AML-193 (cell line): ENCODE measurements around the gene TLE3.
"Not testable (repeated sequence)": the region's sequence is repeated elsewhere in the genome, so short reads cannot be mapped to it uniquely, and the experiment has no call there.

ENCODE experiments used
- DNase-seq, 2 experiments: peaks; one replicate each; lab custom pipeline; 2025; lab: John Stamatoyannopoulos, UW

Gene TLE3

DNA sequence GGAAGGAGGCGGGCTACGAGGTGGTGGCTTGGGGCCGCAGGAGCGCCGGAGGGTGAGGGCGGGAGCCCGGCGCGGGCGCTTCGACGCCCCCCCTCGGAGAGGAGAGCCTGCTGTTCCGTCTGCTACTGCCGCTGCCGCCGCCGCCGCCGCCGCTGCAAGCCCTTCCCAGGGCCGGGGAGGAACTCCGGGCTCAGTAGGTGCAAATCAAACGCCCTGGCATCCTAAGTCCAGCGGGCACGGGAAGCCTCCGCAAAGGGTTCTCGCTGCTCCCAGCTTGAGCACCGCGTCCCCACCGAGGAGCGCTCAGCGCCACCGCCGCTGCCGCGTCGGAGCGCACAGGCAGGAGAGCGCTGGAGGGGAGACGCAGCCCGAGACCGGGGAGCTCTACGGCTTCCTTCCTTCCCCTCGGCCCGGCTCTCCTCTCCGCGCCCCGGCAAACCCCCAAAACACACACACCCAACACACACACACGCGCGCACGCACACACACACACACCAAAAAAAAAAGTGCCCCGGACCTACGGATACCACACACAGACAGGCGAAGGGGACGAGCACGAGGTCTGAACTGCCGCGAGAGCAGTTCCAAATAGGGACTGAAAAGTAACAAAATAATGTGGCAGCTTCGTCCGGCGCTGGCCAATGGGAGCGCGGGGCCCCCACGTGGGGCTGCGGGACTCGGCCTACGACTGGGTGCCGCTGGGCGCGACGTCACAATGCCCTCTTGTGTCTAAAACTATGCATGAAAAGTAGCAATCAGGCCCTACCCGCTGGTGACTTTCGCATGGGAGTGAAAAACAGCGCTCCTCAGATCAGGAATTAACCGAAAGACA is at the start of gene TLE3:
Gene TLE3, minus strand, starts transcription at position 597 of the 832 bp plus-strand sequence. CDS start 1,119 bp downstream, outside the sequence.
- DNase-seq = peak; percentile 95 to 96

DNA sequence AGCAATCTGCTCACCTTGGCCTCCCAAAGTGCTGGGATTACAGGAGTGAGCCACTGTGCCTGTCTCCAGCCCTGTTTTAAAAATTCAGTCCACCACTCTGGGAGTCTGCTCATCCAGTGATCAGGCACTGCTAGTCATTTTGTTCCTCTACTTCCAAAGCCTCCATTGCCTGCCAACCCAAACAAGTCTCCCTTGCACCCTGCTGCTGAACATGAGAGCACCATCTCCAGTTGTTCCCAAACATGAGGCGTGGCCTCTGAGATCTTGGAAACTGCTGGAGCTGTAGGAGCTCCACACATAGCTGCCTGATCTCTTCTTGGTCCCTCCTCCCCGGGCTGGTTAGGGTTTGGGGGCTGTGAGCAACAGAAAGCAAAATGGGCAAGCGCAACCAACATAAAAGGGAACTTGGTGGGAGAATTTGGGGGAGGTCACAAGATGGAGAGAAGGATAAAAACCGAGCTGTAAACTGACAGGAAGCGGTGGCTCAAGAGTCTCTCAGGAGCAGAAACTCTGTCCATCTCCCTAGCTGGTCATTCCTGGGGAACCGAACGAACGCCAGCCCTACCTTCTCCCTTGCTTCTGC is 49.6 kb upstream of the TLE3 start:
- peak; percentile 5 to 7 for DNase-seq

- DNase-seq = no peak
Observed at GRCh38 chr15:70146771-70147170, 49.1 kb upstream of the TLE3 start.

DNA sequence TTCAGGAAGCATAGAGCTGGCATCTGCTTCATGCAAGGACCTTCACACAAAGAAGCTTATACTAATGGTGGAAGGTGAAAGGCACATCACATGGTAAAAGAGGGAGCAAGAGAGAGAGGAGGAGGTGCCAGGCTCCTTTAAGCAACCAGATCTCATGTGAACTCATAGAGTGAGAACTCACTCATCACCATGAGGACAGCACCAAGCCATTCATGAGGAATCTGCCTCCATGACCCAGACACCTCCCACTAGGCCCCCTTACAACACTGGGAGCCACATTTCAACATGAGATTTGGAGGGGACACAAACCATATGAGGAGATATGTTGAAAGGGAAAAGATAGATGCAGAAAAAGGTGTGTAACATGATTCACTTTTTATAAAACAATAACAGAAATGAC is 48.4 kb upstream of the TLE3 start:
- DNase-seq = no peak

GRCh38 chr15:70145261-70145660 is 47.5 kb upstream of the TLE3 start:
- no peak for DNase-seq

DNA sequence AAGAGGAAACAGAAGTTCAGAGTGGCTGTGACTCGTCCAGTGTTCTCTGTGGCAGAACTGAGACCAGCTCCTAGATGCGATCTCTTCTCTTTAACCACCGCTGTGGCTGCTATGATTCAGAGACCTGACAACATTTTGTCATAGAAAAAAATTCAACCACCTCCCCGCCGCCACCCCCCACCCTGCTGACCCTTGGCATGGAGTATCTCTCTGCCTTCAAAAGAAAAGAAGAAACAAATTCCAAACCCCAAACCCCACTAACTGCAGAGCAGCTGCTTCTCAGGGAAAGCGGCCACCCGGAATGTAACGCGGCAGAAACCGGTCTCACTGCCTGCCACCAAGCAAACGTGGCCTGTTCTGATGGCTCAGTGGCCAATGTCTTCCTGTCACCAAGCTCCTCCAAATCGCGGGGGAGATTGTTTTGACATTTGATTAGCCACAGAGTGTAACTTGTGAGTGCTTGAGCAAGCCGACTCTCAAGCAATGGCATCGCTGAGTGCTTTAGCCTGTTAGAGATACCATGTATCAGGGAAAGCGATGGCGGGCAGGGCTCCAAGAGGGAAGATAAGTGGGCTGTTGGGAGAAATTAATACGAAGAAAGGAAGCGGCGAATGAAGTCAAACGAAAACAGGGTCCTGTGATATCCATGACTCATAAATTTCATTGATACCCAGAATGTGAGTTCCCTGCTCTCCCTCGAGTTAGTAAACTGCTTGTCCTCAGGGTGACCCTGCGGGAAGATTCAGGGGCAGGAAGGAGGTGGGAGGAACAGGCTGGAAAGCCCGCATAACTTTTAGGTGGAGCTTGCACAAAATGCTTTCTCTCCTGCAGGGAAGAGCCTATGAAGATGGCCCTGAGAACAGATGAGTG is 44.8 kb upstream of the TLE3 start:
- peak; percentile 33 to 34 for DNase-seq

- no peak for DNase-seq
Observed at GRCh38 chr15:70142072-70142321, 44.3 kb upstream of the TLE3 start.

DNA sequence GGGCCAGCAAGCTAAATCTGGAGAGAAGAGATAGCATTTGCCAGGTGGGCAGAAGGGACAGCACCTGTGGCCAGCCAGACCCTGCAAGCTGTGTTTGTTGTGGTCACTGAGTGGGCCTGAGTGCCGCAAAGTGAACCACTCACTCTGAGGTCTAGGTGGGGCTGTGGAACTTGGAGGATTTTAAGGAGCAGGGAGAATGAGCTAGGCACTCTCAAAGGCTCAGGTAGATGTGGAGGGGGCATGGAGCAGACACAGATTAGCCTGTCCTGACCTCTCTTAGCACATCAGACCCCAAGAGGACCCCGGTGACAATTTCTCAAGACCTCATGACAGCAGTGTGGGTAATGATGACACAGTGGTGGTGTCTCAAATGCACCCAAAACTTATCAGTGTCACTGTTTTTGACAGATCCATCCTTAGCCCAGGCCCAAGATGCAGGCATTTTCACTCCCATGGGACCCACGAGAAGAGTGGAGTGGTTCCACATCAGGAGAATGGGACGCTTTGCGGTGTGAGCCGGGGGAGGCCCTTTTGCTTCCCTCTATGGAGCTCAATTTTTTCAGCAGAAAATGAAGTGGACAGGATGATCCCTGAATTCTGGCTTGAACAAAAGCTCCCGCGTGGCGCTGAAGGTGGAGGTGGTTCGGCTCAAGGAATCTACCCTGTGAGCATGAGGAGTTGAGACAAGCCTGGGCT is 43.8 kb upstream of the TLE3 start:
- DNase-seq = no peak

GRCh38 chr15:70140543-70141375 is 43.0 kb upstream of the TLE3 start:
- peak; percentile 9 to 19 for DNase-seq

- no peak for DNase-seq
Observed at GRCh38 chr15:70140025-70140542, 42.4 kb upstream of the TLE3 start.

DNA sequence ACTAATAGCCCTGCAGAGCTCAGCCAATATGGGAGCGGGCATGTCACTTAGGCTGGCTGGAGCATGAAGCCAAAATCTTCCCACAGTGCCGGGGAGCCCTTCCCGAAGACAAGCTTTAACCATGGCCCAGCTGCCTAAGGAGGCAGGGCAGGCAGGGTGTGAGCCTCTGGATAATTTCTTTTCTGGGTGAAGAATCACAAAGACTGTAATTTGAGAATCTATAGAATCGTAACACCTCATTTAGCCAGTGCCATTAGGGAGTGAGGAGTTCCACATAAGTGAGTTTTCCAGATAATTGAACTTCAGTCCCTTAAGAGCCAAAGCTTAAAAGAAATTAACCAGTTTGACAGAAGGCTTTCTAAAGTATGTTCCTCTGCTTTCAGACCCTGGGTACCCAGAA is 40.2 kb upstream of the TLE3 start:
- DNase-seq = no peak

- not testable (repeated sequence) for DNase-seq
Observed at GRCh38 chr15:70137021-70137420, 39.3 kb upstream of the TLE3 start.

DNA sequence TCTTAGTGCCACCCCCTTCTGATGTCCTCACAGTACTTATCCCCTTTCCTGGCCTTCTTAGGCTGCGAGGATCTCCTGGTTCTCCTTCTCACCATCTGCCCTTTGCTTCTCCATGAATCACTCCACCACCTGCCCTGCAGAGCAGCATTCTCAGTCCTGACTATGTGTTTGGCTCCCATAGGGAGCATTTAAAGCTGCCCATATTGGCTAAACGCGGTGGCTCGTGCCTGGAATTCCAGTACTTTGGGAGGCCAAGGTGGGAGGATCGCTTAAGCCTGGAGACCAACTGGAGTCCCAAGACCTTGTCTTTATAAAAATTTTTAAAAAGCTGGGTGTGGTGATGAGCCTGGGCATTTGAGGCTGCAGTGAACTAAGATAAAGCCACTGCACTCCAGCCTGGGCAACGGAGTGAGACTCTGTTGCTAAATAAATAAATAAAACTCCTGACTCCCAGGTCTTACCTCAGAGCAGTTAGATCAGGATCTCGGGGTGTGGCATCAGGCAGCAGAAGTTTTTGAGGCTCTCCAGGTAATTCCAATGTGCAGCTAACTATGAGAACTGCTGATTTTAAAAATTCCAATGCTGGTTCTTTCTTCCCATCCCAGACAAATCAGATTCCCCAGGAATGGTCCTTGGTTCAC is 36.2 kb upstream of the TLE3 start:
- no peak for DNase-seq

DNA sequence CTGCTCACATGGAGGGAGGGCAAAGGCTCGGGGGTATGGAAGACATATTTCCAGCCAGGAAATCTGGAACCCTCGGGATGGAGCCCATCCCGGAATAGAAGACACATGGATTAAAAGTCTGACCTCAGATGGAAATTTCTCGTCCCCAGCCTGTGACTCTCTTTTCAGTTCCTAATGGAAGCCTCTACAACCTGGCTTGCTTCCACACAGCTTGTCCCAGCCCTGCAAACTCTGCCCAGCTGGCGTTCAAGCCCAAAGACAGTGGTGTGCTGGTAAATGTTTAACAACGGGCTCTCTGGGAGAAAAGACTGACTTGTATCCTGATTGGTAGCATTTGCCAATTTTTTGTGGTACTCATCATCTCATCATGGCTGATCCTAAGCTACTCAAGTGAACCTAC is 35.6 kb upstream of the TLE3 start:
- DNase-seq = no peak

DNA sequence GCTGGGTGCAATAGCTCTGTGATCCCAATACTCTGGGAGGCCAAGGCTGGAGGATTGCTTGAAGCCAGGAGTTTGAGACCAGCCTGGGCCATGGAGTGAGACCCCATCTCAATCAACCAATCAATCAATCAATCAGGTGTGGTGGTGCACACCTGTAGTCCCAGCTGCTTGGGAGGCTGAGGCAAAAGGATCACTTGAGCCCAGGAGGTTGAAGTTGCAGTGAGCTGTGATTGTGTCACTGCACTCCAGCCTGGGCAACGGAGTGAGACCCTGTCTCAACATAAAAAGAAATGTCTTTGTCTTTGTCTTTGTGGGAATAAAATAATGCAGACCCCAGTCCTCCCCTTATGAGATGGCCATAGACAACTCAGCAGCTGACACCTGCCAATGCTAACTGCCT is 34.9 kb upstream of the TLE3 start:
- no peak for DNase-seq

DNA sequence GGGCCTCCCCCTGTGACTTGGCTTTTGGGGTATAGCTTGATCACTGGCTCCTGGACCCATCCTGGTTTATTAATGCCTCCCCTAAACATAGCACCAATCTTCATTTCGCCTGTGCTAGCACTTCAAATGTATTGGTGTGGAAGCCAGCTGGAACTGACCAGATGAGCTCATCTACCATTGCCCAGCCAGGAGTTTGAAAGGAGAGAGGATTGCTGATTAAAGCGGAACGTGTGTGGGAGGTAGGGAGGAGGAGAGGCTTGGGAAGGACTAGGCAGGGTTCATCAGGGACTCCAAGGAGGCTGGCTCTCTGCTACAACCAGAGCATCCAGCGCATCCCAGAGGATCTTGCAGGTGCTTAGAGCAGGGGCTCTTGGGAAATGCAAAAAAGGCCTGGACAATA is 34.4 kb upstream of the TLE3 start:
- no peak for DNase-seq

GRCh38 chr15:70128414-70129140 is 30.9 kb upstream of the TLE3 start:
- DNase-seq = no peak

- no peak for DNase-seq
Observed at GRCh38 chr15:70127770-70128413, 30.2 kb upstream of the TLE3 start.

GRCh38 chr15:70127288-70127746 is 29.6 kb upstream of the TLE3 start:
- no peak for DNase-seq
